Endodermal cell (in vitro differentiated cells): Measurements from ENCODE around the gene MARVELD2. TPM values are rescaled to one million over a fixed set of nuclear protein-coding genes. Genes with fewer than 3 reads are reported as not detected.

Experiments
- DNase-seq: peaks from one replicate; pipeline ENCODE4 v3.0.0-alpha.2; 2017
- H3K27ac ChIP-seq: 2 replicates; pipeline ENCODE4 v1.5.1; 2013; ENCODE audit warnings: mild to moderate bottlenecking, low read depth, low read length, moderate library complexity
- H3K27me3 ChIP-seq: 2 replicates; pipeline ENCODE4 v1.6.1; 2013; ENCODE audit warnings: mild to moderate bottlenecking, low read length, moderate library complexity; ENCODE audit not compliant: insufficient read depth, control insufficient read depth, poor library complexity, severe bottlenecking
- H3K36me3 ChIP-seq: 2 replicates; pipeline ENCODE4 v1.7.0; 2013; ENCODE audit warnings: mild to moderate bottlenecking, low read length, moderate library complexity; ENCODE audit not compliant: control insufficient read depth, insufficient read depth
- H3K4me1 ChIP-seq: one replicate; pipeline ENCODE4 v1.7.0; 2013; ENCODE audit warnings: low read length; ENCODE audit not compliant: control insufficient read depth, insufficient read depth
- H3K4me3 ChIP-seq: 2 replicates; pipeline ENCODE4 v1.5.1; 2013; ENCODE audit warnings: mild to moderate bottlenecking, low read length, moderate library complexity
- H3K9ac ChIP-seq: 2 replicates; pipeline ENCODE4 v1.6.1; 2013; ENCODE audit warnings: mild to moderate bottlenecking, low read length, moderate library complexity; ENCODE audit not compliant: poor library complexity, severe bottlenecking; ENCODE audit errors: extremely low read depth
- H3K9me3 ChIP-seq: 2 replicates; pipeline ENCODE4 v1.6.1; 2013; ENCODE audit warnings: mild to moderate bottlenecking, low read length, moderate library complexity; ENCODE audit not compliant: control insufficient read depth
- H3K27ac Mint-ChIP-seq: 2 replicates; pipeline ENCODE4 v1.8.0; 2020; ENCODE audit warnings: mixed read lengths
- H3K27me3 Mint-ChIP-seq: 2 replicates; pipeline ENCODE4 v1.8.0; 2021; ENCODE audit warnings: mild to moderate bottlenecking, mixed read lengths; ENCODE audit not compliant: insufficient read depth
- H3K36me3 Mint-ChIP-seq: 2 replicates; pipeline ENCODE4 v1.8.0; 2020; ENCODE audit warnings: low read depth, mixed read lengths
- H3K4me1 Mint-ChIP-seq: 2 replicates; pipeline ENCODE4 v1.8.0; 2020; ENCODE audit warnings: mixed read lengths
- H3K4me3 Mint-ChIP-seq: 2 replicates; pipeline ENCODE4 v1.8.0; 2020; ENCODE audit warnings: mild to moderate bottlenecking, moderate library complexity, mixed read lengths
- H3K9me3 Mint-ChIP-seq: 2 replicates; pipeline ENCODE4 v1.8.0; 2020; ENCODE audit warnings: mild to moderate bottlenecking, mixed read lengths
- CTCF ChIP-seq: fragments of 200-600 bp; sonication (generic); conservative IDR thresholded peaks from 2 replicates; pipeline ENCODE4 v1.5.0; 2021; ENCODE audit warnings: antibody characterized with exemption, mild to moderate bottlenecking
- WGBS, 2 experiments: methylation state at CpG; one replicate each; pipeline versions ENCODE4 v1.1.5 to v1.1.7; 2013; ENCODE audit warnings: missing lambda C conversion rate in 2 of 2, mixed read lengths in 1 of 2; ENCODE audit not compliant: insufficient coverage in 1 of 2, insufficient read length in 1 of 2; 5-methylcytosine and 5-hydroxymethylcytosine counted together
- total RNA-seq, 2 donors: library from RNA; stranded (reverse); fragmentation: NEBNext Ultra II Directional in 1 of 2; extraction: Animal tissue kit (Norgen Biotek cat#: 25700) in 1 of 2; gene quantifications; 2 replicates in 1 of 2; 3 replicates in 1 of 2; pipeline ENCODE4 v1.2.1, GENCODE V29; 2021

The MARVELD2 gene
- total RNA-seq, 2 donors from 2014 or later, result 30.5 to 38.0 TPM

DNA sequence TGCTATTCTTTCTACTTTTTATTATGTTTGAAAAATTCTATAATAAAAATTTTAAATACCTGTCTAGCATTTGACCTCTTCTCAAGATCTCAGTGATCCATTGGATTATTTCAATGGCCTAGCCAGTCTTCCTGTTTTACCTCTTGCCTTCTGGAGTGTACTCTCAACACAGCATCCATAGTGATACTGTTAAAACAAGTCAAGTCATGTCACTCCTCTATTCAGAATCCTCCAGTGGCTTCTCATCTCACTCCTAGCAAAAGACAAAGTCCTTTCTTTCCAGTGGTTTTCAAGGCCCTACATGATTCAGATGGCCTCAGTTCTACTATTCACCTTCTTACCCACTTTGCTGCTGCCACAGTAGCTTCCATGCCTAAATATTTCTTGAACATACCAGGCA, 1.8 kb downstream of the MARVELD2 start:
- Histone ChIP-seq H3K9me3 (peaks cover 9% of the 10 kb centered on the region), H3K27ac (no peak overlapping the region), H3K9ac (no peak overlapping the region), H3K4me3 (peak overlapping the region; percentile 81), H3K4me1 (no peaks in the 10 kb centered on the region), H3K36me3 (peaks cover 37% of the 10 kb centered on the region), H3K27me3 (no peaks in the 10 kb centered on the region)
- peaks cover 14% of the 10 kb centered on the region for H3K4me1 Mint-ChIP-seq
- DNase-seq, result no peak
- peak overlapping the region; percentile 89 for H3K4me3 Mint-ChIP-seq
- peaks cover 1% of the 10 kb centered on the region for H3K27me3 Mint-ChIP-seq
- no peak for TF ChIP-seq CTCF
- peaks cover 9% of the 10 kb centered on the region for H3K9me3 Mint-ChIP-seq
- no peak overlapping the region for H3K27ac Mint-ChIP-seq
- peaks cover 38% of the 10 kb centered on the region for H3K36me3 Mint-ChIP-seq

- H3K36me3 Mint-ChIP-seq, result peaks cover 49% of the 10 kb centered on the region
- peaks cover 14% of the 10 kb centered on the region for H3K4me1 Mint-ChIP-seq
- H3K4me3 Mint-ChIP-seq, result no peak overlapping the region
- H3K27ac Mint-ChIP-seq, result no peak overlapping the region
- H3K27ac ChIP-seq, result no peak overlapping the region
- DNase-seq, result no peak
- no peak for TF ChIP-seq CTCF
- no peaks in the 10 kb centered on the region for H3K27me3 ChIP-seq
- peaks cover 26% of the 10 kb centered on the region for H3K9me3 Mint-ChIP-seq
- WGBS, 2 experiments, result 100% methylated on average over 3 of the region's 3 CpGs; no CpG with 5 or more reads in 1 of the 2 experiments
- peaks cover 17% of the 10 kb centered on the region for H3K9me3 ChIP-seq
- H3K4me1 ChIP-seq, result no peaks in the 10 kb centered on the region
- H3K27me3 Mint-ChIP-seq, result peaks cover 1% of the 10 kb centered on the region
- H3K36me3 ChIP-seq, result peaks cover 40% of the 10 kb centered on the region
- no peak overlapping the region for H3K4me3 ChIP-seq
- no peak overlapping the region for H3K9ac ChIP-seq
Measured at GRCh38 chr5:69418554-69418953, 3.6 kb downstream of the MARVELD2 start.

GRCh38 chr5:69431424-69432303, 16.7 kb downstream of the MARVELD2 start:
- Mint-ChIP-seq H3K27me3 (no peaks in the 10 kb centered on the region), H3K4me1 (no peaks in the 10 kb centered on the region), H3K36me3 (peaks cover 34% of the 10 kb centered on the region), H3K9me3 (no peaks in the 10 kb centered on the region), H3K4me3 (no peak overlapping the region), H3K27ac (no peak overlapping the region)
- H3K27ac ChIP-seq, result no peak overlapping the region
- WGBS, 2 experiments, result 95 to 96% methylated on average over 3 to 10 of the region's 11 CpGs
- H3K4me1 ChIP-seq, result peaks cover 5% of the 10 kb centered on the region
- peaks cover 21% of the 10 kb centered on the region for H3K36me3 ChIP-seq
- DNase-seq, result no peak
- H3K9ac ChIP-seq, result no peak overlapping the region
- H3K27me3 ChIP-seq, result no peaks in the 10 kb centered on the region
- H3K9me3 ChIP-seq, result no peaks in the 10 kb centered on the region
- no peak overlapping the region for H3K4me3 ChIP-seq
- TF ChIP-seq CTCF, result no peak
